Vagina (tissue), 2 donors: ENCODE data around the gene GDNF. TPM values are rescaled to one million over a fixed set of nuclear protein-coding genes. Genes with fewer than 3 reads are reported as not detected.

Experiments used
- DNase-seq, 2 donors: peaks; one replicate each; pipeline ENCODE4 v3.0.0-alpha.2; 2017; ENCODE audit errors: extremely low spot score in 2 of 2
- H3K27ac ChIP-seq: fragments of 200-600 bp; sonication (generic); one replicate; pipeline ENCODE4 v1.5.1; 2019
- H3K27me3 ChIP-seq: fragments of 200-600 bp; sonication (generic); one replicate; pipeline ENCODE4 v1.5.1; 2019
- H3K36me3 ChIP-seq, 2 donors: fragments of 200-600 bp; sonication (generic); one replicate each; pipeline ENCODE4 v1.5.1; 2017 to 2019
- H3K4me1 ChIP-seq: fragments of 200-600 bp; sonication (generic); one replicate; pipeline ENCODE4 v1.5.1; 2019
- H3K4me3 ChIP-seq, 2 donors: fragments of 200-600 bp; sonication (generic); 1 replicate in 1 of 2; 2 replicates in 1 of 2; pipeline ENCODE4 v1.5.1; 2016 to 2019
- H3K9me3 ChIP-seq: fragments of 200-600 bp; sonication (generic); one replicate; pipeline ENCODE4 v1.5.1; 2019
- CTCF ChIP-seq, 3 experiments: fragments of 450-650 bp in 2 of 3; fragments of 200-600 bp in 1 of 3; sonication (generic) in 1 of 3; IDR thresholded peaks; one replicate each; pipeline ENCODE4 v1.5.1; 2017 to 2019; ENCODE audit warnings: antibody characterized with exemption in 3 of 3, mild to moderate bottlenecking in 2 of 3, moderate library complexity in 2 of 3
- POLR2A ChIP-seq, 2 donors: fragments of 450-650 bp; IDR thresholded peaks; one replicate each; pipeline ENCODE4 v1.6.1; 2017; ENCODE audit warnings: antibody characterized with exemption in 2 of 2, mild to moderate bottlenecking in 2 of 2, moderate library complexity in 2 of 2
- POLR2AphosphoS5 ChIP-seq, 2 donors: sonication (generic); formaldehyde crosslinking; IDR thresholded peaks; one replicate each; pipeline ENCODE4 v1.9.0; 2017; ENCODE audit warnings: antibody characterized with exemption in 2 of 2, mild to moderate bottlenecking in 2 of 2, low read depth in 1 of 2; ENCODE audit not compliant: insufficient read depth in 1 of 2
- intact Hi-C: fragments of 100-400 bp; cut with DNase I; formaldehyde crosslinking; loops from one replicate; pipeline ENCODE4 v1.15.1; 2023
- total RNA-seq: library from RNA; depleted of rRNA; stranded (reverse); fragments of >200 nt; gene quantifications from one replicate; pipeline ENCODE4 v1.2.3, GENCODE V29; 2016

GDNF gene
- total RNA-seq, 1 donor from 2014 or later: 0.98 TPM

- Histone ChIP-seq H3K9me3 (no peaks in the 10 kb centered on the region), H3K4me1 (no peaks in the 10 kb centered on the region), H3K27ac (no peak overlapping the region), H3K4me3 (no peak overlapping the region), H3K36me3 (no peaks in the 10 kb centered on the region), H3K27me3 (no peaks in the 10 kb centered on the region)
- intact Hi-C loops: no loop called here
- DNase-seq: no peak
- no peak for TF ChIP-seq POLR2AphosphoS5 (IDR thresholded peaks at IDR 0.05; ENCODE audit: insufficient read depth in 1 of 2, low read depth in 1 of 2)
- TF ChIP-seq POLR2A (IDR thresholded peaks at IDR 0.05): no peak
- no peak for TF ChIP-seq CTCF (IDR thresholded peaks at IDR 0.05)
Observed at GRCh38 chr5:37847978-37848425, 8.2 kb upstream of the GDNF start.

- no peaks in the 10 kb centered on the region for H3K36me3 ChIP-seq
- H3K9me3 ChIP-seq: no peaks in the 10 kb centered on the region
- TF ChIP-seq POLR2A (IDR thresholded peaks at IDR 0.05) (no peak), CTCF (IDR thresholded peaks at IDR 0.05) (no peak), POLR2AphosphoS5 (IDR thresholded peaks at IDR 0.05; ENCODE audit: insufficient read depth in 1 of 2, low read depth in 1 of 2) (no peak)
- intact Hi-C loops: no loop called here
- H3K27me3 ChIP-seq: no peaks in the 10 kb centered on the region
- no peak overlapping the region for H3K27ac ChIP-seq
- no peaks in the 10 kb centered on the region for H3K4me1 ChIP-seq
- DNase-seq: no peak
- H3K4me3 ChIP-seq: no peak overlapping the region
Observed at GRCh38 chr5:37846786-37847310, 7.0 kb upstream of the GDNF start.

DNA sequence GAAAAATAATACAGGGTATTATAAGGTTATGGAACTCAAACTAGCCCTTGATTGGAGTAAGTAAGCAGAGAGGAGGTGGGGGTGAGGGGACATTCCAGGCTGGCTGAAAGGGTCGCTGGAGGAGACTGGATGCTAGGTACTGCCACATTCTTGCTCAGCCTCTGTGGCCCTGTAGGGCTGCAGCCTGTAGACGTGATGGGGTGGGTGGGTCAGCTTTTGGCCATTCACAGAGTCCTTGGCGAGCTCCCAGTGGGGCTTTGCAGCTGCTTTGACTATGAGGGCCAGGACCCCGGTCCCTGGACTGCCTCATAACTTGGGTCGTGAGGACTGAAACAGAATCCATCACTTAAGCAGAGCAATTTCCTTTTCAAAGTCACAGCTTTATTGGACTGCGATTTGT, 4.2 kb upstream of the GDNF start:
- Histone ChIP-seq H3K36me3 (no peaks in the 10 kb centered on the region), H3K4me3 (no peak overlapping the region), H3K4me1 (peaks cover 21% of the 10 kb centered on the region), H3K27me3 (peaks cover 8% of the 10 kb centered on the region), H3K9me3 (no peaks in the 10 kb centered on the region), H3K27ac (no peak overlapping the region)
- TF ChIP-seq POLR2AphosphoS5 (IDR thresholded peaks at IDR 0.05; ENCODE audit: insufficient read depth in 1 of 2, low read depth in 1 of 2) (no peak), CTCF (IDR thresholded peaks at IDR 0.05) (no peak), POLR2A (IDR thresholded peaks at IDR 0.05) (no peak)
- DNase-seq: no peak
- intact Hi-C loops: loop anchor here (5.0 kb wide), 1 partner anchor 293 kb away; no protein-coding TSS in a partner anchor

GRCh38 chr5:37842048-37842447, 2.2 kb upstream of the GDNF start:
- DNase-seq: no peak
- intact Hi-C loops: loop anchor here (5.0 kb wide), 1 partner anchor 295 kb away; no protein-coding TSS in a partner anchor
- no peak overlapping the region for H3K4me3 ChIP-seq
- no peak overlapping the region for H3K27ac ChIP-seq
- peaks cover 15% of the 10 kb centered on the region for H3K27me3 ChIP-seq
- H3K4me1 ChIP-seq: peaks cover 40% of the 10 kb centered on the region
- no peaks in the 10 kb centered on the region for H3K36me3 ChIP-seq
- H3K9me3 ChIP-seq: no peaks in the 10 kb centered on the region
- TF ChIP-seq CTCF (IDR thresholded peaks at IDR 0.05): no peak
- no peak for TF ChIP-seq POLR2AphosphoS5 (IDR thresholded peaks at IDR 0.05; ENCODE audit: insufficient read depth in 1 of 2, low read depth in 1 of 2)
- no peak for TF ChIP-seq POLR2A (IDR thresholded peaks at IDR 0.05)

DNA sequence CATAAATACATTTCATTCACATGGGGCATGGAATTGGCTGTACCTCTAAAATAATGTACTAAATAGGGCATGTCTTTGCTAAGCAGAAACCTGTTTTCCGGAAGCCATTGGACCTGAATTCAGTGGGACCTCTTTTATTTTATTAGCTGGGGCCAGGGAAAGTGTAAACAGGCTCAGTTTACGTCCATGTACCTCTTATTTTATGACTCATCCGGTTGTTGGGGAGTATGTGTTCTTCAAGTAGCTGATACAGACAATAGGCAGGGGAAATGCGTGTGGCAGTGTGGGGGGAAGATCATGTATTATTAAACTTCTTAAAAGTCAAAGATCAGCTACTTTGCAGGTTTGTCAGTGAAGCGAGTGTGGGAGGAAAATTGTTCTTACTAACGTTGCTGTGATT, 1.4 kb upstream of the GDNF start:
- H3K36me3 ChIP-seq: no peaks in the 10 kb centered on the region
- peaks cover 15% of the 10 kb centered on the region for H3K27me3 ChIP-seq
- no peak overlapping the region for H3K4me3 ChIP-seq
- H3K4me1 ChIP-seq: peaks cover 49% of the 10 kb centered on the region
- intact Hi-C loops: loop anchor here (5.0 kb wide), 1 partner anchor 296 kb away; no protein-coding TSS in a partner anchor
- DNase-seq: no peak
- no peak for TF ChIP-seq POLR2AphosphoS5 (IDR thresholded peaks at IDR 0.05; ENCODE audit: insufficient read depth in 1 of 2, low read depth in 1 of 2)
- no peak for TF ChIP-seq CTCF (IDR thresholded peaks at IDR 0.05)
- TF ChIP-seq POLR2A (IDR thresholded peaks at IDR 0.05): no peak
- H3K27ac ChIP-seq: no peak overlapping the region
- no peaks in the 10 kb centered on the region for H3K9me3 ChIP-seq
